SHP77 treated with DMSO at 0.1 percent for 48 hours (cell line): ENCODE data around the gene PTPRQ.
"Not testable (repeated sequence)": the region's sequence is repeated elsewhere in the genome, so short reads cannot be mapped to it uniquely, and the experiment has no call there.

Source experiments
- DNase-seq: peaks from one replicate; lab custom pipeline; 2025; lab: John Stamatoyannopoulos, UW

The PTPRQ gene

GRCh38 chr12:80643961-80644360 is 199.9 kb downstream of the PTPRQ start:
- DNase-seq = no peak

DNA sequence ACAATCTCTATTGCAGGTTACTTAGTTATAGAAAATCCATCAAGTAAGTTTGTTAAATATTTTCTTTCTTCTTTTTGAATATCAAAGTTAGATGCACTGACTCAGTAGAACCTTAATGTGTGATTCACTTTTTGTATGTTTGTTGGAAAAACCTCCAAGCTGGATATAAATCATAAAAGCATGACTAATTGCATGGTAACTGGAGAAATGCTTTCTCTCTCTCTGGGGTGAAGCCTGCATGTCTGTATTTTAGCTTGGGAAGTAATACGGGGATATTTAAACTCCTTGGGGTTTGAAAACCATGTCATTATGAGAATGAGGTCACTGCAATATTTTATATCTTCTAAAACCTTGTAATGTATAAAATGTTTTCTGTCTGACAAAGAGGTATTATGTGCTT is 204.8 kb downstream of the PTPRQ start:
- DNase-seq = no peak

DNA sequence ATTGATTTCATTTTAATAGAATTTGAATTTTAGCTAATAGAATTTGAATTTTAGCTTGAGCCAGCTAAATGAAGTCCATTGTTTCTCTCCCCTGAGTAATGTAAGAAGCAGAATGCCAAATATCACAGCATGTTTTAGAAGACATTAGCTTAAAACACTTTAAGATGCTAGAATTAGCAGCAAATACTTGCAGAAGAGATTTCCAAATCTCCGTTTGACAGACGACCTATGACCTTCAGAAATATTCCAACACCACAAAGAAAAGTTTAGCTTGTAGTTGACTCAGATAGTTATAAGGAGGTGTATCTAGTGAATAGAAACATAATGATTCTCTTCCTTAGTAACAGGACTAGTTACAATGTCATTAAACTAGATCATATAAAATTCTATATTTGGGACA is 211.7 kb downstream of the PTPRQ start:
- DNase-seq = no peak

DNA sequence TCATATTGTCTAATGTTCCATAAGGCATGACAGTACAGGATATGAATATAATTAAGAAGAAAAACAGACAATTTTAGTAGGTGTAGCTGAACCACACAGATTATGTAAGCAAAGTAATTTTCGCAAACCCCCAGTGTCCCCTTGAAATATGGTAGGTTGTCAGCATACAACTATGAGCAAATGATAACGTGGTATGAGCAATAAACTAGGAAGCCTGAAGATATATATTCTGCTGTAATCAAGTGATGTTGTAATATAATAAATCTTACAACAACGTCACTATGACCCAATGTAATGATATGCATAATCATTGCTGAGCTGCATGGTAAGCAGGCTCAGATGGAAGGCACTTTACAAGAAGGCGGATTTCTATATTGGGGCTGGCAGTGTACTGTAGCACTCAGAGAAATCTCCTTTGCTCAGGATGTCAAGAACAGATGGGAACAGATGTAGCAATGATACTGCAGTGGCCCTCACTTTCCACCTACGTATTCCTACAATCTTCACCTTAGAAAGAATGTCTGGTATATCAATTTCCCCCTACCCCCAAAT is 215.6 kb downstream of the PTPRQ start:
- DNase-seq = no peak

DNA sequence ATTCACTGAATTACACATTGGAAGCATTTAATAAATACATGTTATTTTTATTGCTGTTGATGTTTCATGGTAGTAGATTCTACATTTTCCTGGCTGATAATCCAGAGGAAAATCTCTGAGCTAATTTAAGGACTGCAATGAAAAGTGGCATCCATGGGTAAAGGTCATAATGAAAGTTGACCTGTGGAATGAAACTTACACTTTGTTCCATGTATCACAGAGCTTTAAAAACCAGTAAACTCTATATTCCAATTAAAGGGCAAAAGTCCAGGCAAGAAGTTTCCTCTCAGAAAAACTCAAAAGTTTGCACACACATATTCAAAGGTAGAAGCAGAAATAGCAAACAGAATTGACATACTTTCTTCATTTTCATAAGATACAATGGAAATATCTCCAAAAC is 218.6 kb downstream of the PTPRQ start:
- no peak for DNase-seq

DNA sequence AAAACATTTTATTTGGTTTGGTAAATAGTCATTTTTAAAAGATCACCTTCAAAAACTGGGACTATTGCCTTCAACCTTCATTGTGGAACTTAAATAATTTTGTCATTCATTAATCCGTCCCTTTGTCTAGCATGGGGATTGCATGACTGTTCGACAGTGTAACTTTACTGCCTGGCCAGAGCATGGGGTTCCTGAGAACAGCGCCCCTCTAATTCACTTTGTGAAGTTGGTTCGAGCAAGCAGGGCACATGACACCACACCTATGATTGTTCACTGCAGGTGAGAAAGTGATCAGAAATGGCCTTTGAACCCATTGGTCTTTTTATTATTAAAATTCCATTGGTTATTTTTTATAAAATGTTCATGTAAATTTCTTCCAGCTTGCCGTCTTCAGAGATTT is 226.2 kb downstream of the PTPRQ start:
- no peak for DNase-seq

DNA sequence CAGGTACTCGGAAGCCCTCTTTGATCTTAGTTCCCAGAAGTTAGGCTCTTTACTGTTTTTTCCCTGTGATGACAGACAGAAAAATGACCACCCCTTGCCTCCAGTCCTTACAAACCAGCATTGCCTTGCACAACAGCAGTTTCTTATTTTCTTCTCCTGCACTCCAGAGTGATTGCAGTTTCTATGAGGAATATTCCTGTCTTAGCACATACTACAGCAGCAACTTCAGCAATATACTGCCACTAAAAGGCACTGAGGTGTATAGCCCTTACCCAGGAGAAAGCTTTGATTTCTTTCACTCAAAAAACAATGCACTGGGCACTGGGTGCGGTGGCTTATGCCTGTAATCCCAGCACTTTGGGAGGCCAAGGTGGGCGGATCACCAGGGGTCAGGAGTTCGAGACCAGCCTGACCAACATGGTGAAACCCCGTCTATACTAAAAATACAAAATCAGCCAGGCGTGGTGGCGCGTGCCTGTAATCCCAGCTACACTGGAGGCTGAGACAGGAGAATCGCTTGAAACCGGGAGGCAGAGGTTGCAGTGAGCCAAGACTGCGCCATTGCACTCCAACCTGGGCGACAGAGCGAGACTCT is 232.1 kb downstream of the PTPRQ start:
- not testable (repeated sequence) for DNase-seq

- DNase-seq = no peak
These were observed 232.8 kb downstream of the PTPRQ start for GRCh38 chr12:80676856-80677255.

GRCh38 chr12:80677994-80678393 is 234.0 kb downstream of the PTPRQ start:
- DNase-seq = no peak

DNA sequence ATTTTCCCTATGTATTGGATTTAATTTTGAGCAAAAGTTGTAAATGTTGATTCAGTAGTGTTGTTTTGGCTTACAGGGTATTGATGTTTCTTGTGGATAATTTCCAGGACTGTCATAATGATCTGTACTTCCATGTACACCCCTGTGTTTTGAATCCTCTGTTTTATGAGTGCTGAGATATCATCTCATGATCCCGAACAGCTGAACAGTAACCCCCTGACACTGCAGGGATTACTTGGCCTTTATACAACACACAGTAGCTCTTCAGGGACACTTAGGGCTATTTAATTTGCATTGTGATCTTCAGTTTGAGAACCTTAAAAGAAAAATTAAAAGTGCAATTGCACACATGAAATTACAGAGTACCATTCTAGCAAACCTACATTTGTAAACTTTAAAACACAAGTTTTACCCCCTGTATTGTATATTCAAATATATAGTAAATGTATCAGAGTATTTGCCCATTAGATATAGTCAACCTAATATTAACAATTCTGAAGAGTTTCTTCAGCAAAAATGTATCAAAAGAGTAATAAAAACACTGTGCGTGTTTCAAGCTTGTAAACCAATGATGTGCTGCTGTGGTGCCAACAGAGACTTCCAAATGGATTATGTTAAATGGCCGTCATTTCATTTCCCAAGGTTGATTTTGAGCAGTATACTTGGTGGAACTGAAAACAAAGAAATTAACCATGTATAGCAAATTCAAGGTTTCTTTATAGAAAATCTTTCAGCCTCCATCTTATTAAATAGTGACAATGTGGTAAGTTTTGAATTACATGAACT is 235.5 kb downstream of the PTPRQ start:
- no peak for DNase-seq

GRCh38 chr12:80681287-80681686 is 237.3 kb downstream of the PTPRQ start:
- DNase-seq = no peak

DNA sequence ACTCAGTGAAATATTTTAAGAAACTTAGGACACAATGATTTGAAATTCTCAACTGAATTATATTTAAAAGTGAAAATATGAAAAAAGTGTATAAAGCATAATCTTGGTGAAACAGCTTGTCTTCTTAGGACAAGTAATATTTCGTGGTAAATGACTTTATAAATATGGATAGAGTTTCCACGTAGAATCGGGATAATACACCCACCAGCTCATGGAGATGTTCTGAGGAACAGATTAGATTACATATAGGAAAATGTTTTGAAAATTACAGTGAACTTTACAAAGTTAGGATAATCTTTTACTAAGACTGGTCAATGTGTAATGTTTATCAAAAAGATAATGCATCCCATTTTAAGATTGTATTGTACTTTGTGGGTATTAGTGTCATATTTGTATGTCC is 237.8 kb downstream of the PTPRQ start:
- DNase-seq = no peak

DNA sequence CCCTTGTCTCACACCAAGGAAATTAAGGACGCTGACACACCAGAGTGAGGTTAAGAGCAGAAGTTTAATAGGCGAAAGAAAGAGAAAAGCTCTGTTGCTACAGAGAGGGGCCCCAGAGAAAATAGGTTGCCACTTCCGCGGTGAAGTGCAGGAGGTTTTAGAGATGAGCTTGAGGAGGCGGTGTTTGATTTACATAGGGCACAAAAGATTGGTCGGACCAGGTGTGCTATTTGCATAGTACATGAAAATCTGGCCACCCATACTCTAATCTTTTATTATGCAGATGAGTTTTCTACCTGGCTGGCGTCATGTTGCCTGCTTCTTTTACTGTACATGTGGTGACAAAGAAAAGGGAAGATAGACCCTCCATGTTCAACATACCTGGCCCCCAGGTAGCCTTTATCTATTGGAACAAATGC is 240.1 kb downstream of the PTPRQ start:
- DNase-seq = no peak

- DNase-seq = no peak
These were observed 246.1 kb downstream of the PTPRQ start for GRCh38 chr12:80690090-80690489.

GRCh38 chr12:80690513-80690912 is 246.5 kb downstream of the PTPRQ start:
- DNase-seq = no peak

GRCh38 chr12:80692114-80692513 is 248.1 kb downstream of the PTPRQ start:
- no peak for DNase-seq

GRCh38 chr12:80697270-80697887 is 253.3 kb downstream of the PTPRQ start:
- no peak for DNase-seq

GRCh38 chr12:80698256-80698655 is 254.2 kb downstream of the PTPRQ start:
- DNase-seq = no peak

DNA sequence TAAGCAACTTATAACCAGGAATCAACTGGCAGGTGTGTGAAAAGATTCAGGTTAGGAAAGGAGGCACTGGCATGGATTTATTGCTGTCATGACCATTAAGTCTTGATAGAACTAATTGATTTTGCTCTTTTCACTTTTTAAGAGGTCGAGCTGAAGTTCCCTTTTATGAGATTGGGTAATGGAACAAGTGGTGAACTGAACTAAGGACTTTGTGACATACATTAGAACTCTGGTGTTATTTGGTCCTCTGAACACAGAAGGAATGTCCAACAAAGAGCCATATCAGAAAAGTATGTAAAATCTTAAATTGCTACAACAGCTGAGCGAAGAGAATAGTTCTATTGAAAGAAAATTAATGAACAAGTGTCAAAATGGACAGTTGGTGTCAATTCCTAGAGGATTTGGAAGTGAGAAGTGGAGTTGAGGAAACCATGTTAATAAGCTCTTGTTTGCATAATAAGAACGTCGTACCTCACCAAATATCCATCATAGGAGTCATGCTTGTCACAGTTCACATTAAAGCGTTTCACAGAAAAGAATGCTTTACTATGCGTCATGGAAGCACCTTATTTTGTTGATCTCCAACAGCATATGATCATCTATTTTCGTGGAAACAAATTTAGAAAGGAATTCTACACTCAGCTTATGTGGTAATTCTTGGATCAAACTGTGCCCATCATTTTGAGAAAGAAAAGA is 255.0 kb downstream of the PTPRQ start:
- DNase-seq = no peak

DNA sequence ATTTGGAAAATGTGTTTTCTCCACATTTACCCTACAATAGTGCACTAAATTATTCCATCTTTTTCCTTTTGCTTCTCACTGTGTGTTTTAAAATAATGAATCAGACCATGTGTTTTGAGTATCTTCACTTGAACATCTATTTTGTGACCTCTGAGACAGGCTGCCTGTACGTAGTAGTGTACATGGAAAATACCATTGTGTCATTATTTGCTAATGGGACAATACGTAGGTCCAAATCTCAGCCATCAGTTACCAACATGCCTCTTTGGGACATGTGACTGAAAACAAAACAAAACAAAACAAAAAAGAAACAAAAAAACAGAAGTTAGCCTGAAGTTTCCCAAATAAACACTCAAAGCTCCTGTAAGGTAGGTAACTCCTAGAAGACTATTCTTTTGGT is 256.3 kb downstream of the PTPRQ start:
- no peak for DNase-seq

- no peak for DNase-seq
These were observed 257.4 kb downstream of the PTPRQ start for GRCh38 chr12:80701388-80701787.
